Nucleus accumbens (tissue), 56 donors: ENCODE measurements around the gene KREMEN2.
"Not testable (repeated sequence)": the region's sequence is repeated elsewhere in the genome, so short reads cannot be mapped to it uniquely, and the experiment has no call there.

Experiments
- DNase-seq, 56 donors: peaks; one replicate each; lab custom pipeline; 2025; lab: John Stamatoyannopoulos, UW

KREMEN2 gene

DNA sequence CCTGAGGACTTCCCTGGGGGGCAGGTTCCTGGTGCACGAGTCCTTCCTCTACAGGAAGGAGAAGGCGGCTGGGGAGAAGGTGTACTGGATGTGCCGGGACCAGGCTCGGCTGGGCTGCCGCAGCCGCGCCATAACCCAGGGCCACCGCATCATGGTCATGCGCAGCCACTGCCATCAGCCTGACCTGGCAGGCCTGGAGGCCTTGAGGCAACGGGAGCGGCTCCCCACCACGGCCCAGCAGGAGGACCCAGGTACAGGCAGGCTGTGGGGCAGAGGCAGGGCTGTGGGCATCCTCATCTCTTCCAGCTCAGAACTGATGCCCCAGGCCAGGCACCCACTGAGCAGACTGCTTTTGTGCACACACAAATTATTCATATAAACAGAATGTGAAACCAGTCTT, 25.9 kb upstream of the KREMEN2 start:
- no peak for DNase-seq

DNA sequence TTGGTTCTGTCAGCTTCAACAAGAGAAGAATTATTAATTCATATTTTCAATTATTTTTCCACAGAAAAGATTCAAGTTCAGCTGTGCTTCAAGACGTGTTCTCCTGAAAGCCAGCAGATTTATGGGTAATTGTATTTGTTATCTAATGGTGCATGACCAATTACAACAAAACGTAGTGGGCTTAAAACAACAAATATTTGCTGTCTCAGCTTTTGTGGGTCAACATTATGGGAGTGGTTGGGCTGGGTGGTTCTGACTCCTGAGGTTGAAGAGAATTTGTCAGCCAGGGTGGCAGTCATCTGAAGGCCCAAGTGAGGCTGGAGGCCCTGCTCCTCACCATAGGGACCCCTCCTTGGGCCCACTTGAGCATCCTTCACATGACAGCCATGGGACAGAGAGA, 24.1 kb upstream of the KREMEN2 start:
- no peak for DNase-seq

DNA sequence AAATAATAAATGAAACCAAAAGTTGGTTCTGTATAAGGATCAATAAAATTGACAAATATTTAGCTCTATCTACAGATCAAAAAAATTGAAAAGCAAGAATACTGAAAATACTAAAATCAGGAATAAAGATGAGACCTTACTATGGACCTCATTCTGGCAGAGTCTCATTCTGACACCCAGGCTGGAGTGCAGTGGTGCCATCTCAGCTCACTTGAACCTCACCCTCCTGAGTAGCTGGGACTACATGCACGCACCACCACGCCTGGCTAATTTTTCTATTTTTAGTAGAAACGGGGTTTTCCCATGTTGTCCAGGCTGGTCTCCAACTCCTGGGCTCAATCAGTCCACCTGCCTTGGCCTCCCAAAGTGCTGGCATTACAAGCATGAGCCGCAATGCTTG, 22.0 kb upstream of the KREMEN2 start:
- no peak for DNase-seq

DNA sequence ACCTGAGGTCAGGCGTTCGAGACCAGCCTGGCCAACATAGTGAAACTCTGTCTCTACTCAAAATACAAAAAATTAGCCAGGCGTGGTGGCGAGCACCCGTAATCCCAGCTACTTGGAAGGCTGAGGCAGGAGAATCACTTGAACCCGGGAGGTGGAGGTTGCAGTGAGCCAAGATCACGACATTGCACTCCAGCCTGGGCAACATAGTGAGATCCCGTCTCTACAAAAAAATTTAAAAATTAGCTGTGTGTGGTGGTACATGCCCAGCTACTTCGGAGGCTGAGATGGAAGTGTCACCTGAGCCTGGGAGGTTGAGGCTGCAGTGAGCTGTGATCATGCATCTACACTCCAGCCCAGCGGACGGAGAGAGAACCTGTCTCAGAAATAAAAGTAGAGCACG, 20.4 kb upstream of the KREMEN2 start:
- not testable (repeated sequence) for DNase-seq

DNA sequence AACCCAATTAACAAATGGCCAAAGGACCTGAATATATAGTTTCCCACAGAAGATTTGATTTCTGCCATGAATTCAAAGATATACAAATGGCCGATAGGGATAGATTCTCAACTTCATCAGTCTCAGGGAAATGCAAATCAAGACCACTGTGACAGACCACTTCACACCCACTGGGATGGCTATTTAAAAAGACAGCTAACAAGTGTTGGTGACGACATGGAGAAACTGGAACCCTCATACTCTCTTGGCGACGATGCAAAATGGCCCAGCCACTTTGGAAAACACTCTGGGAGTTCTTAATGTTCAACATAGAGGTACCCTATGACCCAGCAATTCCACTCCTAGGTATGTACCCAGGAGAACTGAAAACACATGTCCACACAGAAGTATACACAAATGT, 17.4 kb upstream of the KREMEN2 start:
- DNase-seq: no peak

DNA sequence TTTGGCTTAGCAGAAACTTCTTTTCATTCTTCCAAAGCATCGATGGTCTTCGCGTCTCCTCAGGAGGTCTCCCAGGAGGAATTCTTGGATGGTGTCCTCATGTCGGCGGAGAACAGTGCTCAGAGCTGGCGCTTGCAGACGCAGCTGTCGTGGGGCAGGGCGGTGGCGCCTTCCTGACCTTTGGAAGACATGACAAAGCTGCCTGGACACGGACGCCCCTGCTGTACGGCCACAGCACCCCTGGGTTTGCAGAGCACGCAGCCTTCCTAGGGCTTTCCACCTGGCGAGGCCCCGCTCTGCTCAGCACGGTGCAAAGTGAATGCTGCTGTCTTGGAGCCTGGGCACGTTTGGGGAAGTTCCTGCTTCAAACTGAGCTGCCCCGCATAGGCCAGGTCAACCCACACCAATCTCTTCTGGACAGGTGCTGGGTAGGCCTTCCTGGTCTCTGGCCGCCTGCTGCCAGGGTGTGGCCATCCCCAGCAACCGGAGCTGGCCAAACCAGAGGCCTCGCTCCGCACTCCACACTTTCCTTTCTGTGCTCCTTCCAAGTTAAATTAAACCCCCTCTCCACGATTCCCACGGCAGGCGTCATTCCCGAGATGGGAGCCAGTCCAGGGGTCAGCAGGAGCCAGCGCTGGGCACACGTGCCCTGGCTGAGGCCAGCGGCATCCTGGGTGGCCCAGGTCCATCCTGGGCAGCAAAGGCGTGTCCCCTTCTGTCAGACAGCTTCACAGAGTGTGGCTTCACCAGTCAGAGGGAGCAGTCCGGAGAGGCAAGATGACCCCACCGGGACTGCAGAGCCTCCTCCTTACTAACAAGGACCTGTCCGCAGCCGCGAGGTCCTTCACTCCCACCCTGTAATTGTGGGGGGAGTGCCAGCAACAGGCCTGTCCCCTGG, 15.0 kb upstream of the KREMEN2 start:
- no peak for DNase-seq

DNA sequence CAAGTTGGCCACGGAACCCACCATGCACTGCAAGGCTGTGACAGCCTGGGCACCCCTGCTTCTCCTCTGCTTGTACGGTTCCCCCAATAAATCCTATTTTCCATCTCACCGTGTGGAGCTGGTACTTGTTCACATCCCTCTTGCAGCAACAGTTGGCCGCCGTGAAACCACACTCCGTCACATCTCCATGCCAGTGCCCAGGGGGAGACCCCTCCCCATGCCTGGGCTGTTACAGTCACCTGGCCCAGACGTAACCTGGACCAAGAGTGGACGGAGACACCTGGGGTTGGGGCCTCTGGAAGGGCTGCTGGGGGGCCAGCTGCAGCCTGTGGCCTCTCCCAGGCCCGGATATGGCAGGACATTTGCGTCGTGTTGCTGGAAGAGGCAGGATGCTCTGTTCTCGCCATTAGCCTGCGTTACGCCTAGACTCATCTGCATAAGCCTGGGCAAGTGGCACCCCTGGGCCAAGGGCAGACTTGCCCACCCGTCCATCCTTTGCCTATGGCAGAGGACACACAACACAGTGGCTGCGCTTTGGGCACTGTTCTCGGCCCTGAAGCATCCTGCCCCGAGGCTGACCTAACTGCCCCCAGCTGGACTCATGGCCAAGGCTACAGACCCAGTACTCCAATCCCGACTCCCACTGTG, 14.2 kb upstream of the KREMEN2 start:
- no peak for DNase-seq

DNA sequence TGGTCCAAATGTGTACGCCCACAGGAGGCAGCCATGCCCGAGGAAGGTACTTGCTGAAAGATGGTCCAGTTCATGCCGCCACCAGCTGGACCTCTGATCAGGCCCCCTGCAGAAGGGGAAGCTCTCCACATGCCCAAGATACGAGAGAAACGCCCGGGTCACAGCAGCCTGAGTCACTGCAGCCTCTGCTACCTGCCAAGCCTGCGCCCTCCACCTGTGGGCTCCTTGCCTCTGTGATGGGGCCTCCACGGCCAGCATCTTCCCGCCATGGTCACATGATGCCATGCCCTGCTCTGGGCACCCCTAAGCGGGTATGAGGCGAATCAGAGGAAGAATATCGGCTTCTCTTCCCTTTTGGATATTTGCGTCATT, 13.7 kb upstream of the KREMEN2 start:
- no peak for DNase-seq

DNA sequence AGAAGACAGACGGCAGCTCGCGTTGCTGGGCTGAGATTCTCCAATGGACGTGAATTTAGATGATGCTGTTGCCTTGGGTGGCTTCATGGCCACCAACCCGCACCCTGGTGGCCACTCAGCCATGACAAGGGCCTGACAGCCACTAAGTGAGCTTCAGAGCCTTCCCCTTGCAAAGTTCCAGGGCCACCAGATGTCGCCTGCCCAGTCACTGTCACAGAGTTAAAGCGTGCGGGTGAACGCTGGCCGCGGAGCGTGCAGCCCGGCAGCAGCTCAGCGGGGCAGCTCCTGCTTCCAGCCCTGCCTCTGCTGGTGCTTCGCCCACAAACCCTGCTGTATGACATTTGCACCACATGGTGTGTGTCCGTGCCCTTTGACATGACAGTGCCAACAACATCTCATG, 13.3 kb upstream of the KREMEN2 start:
- no peak for DNase-seq

DNA sequence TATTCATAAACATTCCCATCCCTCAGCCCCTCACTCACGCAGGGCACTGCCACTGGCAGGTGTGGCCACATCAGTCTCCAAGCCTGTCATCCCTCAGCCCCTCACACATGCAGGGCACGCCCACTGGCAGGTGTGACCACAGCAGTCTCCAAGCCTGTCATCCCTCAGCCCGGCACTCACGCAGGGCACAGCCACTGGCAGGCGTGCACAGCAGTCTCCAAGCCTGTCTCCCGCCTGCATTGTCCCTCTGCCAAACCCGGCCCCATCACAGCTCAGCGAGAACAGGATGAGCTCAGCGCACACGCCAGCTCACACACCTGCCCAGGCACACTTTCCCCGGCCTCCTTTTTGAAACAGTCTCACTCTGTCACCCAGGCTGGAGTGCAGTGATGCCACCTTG, 11.4 kb upstream of the KREMEN2 start:
- no peak for DNase-seq

DNA sequence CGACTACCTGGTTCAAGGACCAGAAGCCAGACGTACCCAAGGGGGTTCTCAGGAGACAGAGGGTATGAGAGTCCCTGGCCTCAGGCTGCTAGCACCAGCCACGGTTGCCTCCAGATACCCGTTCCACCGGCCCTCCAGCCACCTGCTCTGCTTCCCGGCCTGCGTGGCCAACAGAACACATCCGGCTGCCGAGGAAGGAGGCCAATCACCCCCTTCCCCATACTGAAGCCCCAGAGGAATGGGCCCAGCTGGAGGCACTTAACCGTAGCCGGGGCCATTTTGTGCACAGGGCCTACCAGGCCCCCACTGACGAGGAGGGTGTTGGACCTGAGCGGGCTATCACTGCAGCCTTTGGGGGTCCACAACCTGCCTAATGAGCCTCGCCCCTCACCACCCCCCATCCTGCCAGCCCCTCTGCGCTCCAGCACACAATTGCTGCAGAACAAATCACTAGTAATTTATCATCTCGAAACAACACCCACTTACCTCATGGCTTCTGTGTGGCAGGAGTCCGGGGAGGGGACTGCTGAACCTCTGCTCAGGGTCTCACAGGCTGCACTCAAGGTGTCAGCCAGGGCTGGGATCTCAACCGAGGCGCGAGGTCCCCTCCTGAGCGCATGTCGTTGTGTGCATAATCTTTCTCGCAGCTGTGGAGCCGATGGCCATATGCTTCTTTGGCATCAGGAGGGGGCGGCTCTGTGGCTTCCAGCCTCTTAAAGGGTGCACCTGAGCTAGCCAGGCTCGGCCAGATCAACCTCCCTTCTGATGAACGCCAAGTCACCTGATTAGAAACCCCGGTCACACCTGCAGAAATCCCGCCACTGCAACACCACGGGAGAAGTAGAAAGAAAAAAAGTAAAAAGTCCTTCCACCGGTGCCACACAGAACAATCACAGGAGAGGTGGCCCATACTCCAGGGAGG, 10.1 kb upstream of the KREMEN2 start:
- DNase-seq: no peak

DNA sequence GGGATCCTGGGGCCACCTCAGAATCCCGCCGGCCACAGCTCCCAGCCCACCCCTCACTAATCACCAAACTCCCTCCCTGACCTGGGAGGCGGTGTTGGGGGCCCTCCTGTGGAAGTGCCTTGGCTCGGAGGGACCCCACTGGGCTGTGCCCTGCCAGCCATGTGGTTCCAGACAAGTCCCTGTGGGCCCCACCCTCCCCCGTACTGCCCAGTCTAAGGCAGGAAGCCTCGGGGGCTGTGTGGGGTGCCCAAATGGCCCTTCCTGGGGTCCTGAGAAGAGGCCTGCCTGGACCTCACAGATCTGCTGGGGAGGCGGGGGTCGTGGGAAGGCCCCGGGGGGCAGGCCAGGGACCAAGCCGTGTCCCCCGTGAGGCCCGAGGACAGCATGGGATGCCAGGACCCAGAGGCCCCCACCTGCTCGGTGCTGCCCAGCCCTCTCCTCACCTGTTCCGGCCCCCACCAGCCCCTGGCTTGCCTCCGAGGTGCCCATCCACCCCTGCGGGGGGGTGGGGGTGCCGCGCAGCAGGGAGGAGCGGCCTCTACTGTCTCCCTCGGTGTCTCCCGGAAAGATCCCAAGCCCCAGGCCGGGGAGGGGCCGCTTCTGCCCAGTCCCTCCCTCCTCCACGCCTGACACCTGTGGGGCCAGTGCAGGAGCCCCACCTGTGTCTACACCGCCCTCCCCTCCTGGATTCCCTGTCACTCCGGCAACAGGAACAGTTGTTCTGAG, 9.3 kb upstream of the KREMEN2 start:
- no peak for DNase-seq

DNA sequence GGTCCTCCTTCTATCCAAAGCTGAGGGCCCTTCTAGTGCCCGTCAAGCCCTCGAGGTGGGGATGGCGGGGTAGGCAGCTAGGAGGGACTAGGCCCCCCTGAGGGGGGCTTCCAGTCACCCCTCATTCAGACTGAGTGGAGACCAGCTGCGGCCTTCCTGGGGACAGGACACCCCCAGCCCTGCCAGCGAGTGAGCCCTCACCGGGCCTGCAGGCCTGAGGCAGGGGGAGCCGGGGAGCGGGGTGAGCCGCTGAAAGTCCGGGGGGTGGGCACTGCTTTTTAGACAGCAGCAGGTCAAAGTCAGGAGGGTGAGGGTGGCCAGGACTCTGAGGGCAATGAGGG, 8.7 kb upstream of the KREMEN2 start:
- no peak for DNase-seq

DNA sequence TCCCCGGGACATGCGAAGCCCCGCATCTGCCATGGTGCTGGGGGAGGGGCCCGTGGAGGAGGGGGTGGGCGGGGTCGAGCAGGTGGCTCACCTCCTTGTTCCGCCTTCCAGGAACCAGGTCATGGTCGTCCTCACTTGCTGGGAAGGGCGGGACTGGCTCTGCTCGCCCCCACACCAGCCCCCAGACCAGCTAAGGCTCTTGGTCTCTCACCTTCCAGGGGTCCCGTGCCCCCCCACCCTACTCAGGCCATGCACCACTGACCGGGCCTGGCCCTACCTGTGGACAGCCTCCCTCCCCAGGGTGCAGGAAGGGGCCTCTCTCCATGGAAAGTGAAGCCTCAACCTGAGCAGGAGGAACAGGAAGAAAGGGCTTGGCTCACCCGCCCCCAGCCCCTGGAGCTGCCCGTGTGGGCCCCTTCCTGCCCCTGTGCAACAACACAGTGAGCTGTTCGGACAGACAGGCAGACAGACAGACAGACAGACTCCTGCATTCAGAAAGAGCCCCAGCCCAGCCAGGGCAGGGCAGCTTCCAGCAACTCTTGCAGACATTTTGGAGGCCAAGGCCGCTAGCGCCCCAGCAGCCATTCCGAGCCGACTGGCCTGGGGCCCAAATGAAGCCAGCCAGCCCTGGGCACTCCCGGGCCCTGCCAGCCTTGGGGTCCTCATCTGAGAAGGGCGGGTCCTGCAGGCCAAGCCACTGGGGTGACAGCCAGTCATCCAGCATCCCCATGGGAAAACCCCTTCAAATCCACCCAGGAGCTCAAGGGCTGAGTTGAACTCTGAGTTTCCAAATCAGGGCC, 8.1 kb upstream of the KREMEN2 start:
- DNase-seq: no peak

DNA sequence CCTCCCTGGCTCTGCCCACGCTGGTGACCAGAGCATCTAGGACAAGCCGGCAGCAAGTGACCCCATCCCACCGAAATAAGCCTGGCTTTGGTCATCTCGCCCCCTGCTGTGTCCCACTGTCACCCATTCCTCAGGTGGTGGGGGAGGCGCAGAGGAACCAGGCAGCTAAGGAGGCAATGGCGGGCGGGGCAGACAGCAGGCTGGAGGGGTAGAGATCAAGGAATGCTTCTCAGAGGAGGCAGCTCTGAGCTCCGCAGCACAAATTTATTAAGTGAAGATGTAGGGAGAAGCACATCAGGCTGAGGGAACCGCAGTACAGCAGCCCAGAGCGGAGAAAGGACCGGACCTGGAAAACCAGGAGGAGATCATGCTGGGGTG, 7.5 kb upstream of the KREMEN2 start:
- DNase-seq: no peak

DNA sequence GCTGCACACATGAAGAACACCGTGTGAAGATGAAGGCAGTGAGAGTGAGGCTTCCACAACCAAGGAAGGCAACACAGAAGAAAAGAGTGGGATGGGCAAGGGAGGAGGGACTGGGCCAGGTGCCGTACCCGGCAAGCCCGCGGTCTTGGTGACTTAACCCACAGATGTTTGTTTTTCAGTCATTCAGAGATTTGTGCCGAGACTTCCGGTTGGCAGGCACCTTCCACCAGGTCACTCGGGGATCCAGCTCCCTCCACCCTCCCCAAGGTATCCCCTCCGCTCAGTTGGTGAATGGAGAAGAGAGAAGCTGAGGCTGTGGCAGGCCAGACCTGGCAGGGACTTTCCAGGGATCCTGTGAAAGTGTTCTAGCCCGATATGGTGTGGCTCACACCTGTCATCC, 4.9 kb upstream of the KREMEN2 start:
- no peak for DNase-seq

DNA sequence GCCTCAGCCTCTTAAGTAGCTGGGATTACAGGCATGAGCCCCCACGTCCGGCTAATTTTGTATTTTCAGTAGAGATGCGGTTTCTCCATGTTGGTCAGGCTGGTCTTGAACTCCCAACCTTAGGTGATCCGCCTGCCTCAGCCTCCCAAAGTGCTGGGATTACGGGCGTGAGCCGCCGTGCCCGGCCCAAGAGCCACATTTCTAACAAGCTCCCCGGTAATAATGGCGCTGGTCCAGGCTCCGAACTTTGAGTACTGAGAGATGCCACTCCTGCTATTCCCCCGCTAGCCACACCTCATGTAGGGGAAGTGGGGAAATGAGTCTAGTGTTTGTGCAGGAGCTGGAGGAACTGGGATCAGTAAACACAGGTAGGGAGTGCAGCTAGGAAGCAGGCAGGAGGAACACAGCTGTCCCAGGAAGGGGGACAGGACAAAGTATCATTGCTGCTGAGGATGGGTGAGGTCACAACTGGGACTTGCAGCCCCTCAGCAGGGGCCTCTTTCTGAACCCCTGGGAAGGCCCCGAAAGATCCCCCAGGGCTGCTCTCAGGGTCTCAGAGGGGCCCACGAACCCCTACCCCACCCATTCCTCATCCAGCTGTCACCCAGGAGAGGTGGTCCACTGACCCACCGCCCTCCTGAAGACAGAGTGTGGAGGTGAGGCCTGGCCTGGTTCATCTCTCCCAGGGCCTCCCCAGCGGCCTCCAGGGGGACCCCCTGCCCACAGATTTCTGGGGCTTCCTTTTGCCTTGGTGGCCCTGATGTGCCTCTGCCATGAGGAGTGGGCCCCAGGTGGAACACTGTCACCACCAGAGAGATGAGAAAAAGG, 3.7 kb upstream of the KREMEN2 start:
- DNase-seq: no peak

DNA sequence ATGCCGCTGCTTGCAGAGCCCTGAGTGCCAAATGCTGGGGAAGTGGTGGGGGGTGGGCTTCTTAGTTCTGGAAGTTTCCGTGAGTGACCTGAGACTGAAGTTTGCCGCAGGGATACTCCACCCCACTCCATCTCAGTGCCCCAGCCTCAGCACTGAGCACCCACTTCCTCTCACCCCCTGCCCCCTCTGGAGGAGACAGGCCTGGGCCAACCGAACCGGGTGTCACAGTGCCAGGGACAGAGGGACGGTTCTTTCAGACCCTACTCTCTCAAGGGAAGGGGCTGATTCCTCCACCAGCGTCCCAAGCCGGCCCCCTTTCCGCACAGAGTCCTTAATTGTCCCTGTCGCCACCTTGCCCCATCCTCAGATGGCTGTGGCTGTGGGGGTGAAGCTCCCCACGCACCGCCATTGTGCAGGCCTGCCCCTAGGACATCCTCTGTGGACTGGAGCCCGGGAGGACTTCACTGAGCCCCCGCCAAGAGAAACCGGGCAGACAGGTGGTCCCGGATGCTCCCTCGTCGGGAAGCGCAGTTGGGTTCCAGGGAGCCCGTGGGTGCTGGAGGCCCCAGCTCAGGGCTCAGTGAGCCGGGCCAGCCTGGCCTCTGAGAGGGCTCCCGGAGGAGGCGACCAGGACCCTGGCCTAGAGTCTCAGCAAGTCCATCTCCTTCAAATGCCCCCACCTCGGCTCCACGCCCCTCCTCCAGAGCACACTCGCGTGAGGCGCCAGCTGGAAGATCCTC, 1.6 kb upstream of the KREMEN2 start:
- no peak for DNase-seq
